ENCODE measurements around the gene MORC2. TPM values are rescaled to one million over a fixed set of nuclear protein-coding genes. Genes with fewer than 3 reads are reported as not detected.

The MORC2 gene
- total and polyA plus RNA-seq, 2 donors (not counting 1 experiment from before 2014, with no cell fraction given) = 10.1 to 23.1 TPM

- DNase-seq (ENCODE audit: low read depth in 2 of 2) = no peak
- H3K9me3 ChIP-seq (ENCODE audit: control insufficient read depth, insufficient read depth, low read depth, low read length) = no peaks in the 10 kb centered on the region
- H3K9ac ChIP-seq (ENCODE audit: insufficient read depth, low read length) = no peak overlapping the region
- H3K4me2 ChIP-seq (ENCODE audit: extremely low read depth, insufficient read depth, low read length) = no peak overlapping the region
- no peaks in the 10 kb centered on the region for H3K36me3 ChIP-seq (ENCODE audit: control insufficient read depth, insufficient read depth, low read length)
- no peaks in the 10 kb centered on the region for H3K4me1 ChIP-seq (ENCODE audit: control insufficient read depth, extremely low read depth, insufficient read depth, low read length)
- no peak overlapping the region for H3K27ac ChIP-seq (ENCODE audit: insufficient read depth, low read length)
- no peak overlapping the region for H3K4me3 ChIP-seq (replicated peaks in 1 of 4; ENCODE audit: control extremely low read depth in 1 of 4, insufficient read depth in 1 of 4, low read depth in 3 of 4, low read length in 4 of 4)
- no peaks in the 10 kb centered on the region for H3K27me3 ChIP-seq (ENCODE audit: control insufficient read depth, insufficient read depth, low read length)
- H2AFZ ChIP-seq (ENCODE audit: low read length) = no peak overlapping the region
- TF ChIP-seq EZH2 (IDR thresholded peaks at IDR 0.05; ENCODE audit: low read length, missing control alignments) = no peak
- TF ChIP-seq, protein P1, sequence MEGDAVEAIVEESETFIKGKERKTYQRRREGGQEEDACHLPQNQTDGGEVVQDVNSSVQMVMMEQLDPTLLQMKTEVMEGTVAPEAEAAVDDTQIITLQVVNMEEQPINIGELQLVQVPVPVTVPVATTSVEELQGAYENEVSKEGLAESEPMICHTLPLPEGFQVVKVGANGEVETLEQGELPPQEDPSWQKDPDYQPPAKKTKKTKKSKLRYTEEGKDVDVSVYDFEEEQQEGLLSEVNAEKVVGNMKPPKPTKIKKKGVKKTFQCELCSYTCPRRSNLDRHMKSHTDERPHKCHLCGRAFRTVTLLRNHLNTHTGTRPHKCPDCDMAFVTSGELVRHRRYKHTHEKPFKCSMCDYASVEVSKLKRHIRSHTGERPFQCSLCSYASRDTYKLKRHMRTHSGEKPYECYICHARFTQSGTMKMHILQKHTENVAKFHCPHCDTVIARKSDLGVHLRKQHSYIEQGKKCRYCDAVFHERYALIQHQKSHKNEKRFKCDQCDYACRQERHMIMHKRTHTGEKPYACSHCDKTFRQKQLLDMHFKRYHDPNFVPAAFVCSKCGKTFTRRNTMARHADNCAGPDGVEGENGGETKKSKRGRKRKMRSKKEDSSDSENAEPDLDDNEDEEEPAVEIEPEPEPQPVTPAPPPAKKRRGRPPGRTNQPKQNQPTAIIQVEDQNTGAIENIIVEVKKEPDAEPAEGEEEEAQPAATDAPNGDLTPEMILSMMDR (conservative IDR thresholded peaks at IDR 0.05 in 1 of 2, IDR thresholded peaks at IDR 0.05 in 1 of 2; ENCODE audit: low read depth in 1 of 2, low read length in 2 of 2) = no peak
- no peaks in the 10 kb centered on the region for H3K79me2 ChIP-seq (ENCODE audit: control insufficient read depth, insufficient read depth, low read length)
- H4K20me1 ChIP-seq (ENCODE audit: control insufficient read depth, extremely low read depth, insufficient read depth, low read length) = no peaks in the 10 kb centered on the region
Observed at GRCh38 chr22:30889996-30890480, 78.5 kb downstream of the MORC2 start.

DNA sequence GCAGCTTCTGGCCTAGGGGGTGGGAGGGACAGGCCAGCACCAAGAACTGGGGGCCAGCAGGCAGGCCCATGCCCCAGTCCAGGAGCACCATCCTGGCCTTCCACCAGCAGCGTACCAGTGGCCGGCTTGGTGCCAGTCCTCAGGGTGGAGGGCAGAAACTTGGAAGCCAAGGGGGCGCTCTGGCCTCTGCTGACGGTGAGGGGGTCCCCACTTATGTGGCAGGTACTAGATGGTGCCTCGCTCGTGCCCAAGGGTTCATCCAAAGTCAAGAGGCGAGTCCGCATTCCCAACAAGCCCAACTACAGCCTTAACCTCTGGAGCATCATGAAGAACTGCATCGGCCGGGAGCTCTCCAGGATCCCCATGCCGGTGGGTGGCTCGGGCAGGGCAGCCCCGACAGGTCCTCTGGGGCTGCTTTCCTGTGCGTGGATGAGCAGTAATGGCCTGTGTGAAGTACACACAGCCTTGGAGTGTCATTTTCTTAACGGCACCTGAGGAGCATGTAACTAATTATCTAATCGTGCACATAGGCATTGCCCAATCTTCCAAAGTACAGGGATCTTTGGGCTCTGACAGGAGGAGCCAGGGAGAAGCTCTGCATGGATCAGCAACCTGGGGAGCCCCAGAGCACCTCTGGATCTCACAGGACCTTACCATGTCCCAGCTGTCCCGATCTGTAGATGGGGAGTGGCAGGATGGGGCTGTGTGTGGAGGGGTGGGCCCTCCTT lies 79.1 kb downstream of the MORC2 start:
- no peak overlapping the region for H3K27ac ChIP-seq (ENCODE audit: insufficient read depth, low read length)
- no peak overlapping the region for H2AFZ ChIP-seq (ENCODE audit: low read length)
- no peak overlapping the region for H3K9ac ChIP-seq (ENCODE audit: insufficient read depth, low read length)
- no peaks in the 10 kb centered on the region for H3K27me3 ChIP-seq (ENCODE audit: control insufficient read depth, insufficient read depth, low read length)
- H3K4me2 ChIP-seq (ENCODE audit: extremely low read depth, insufficient read depth, low read length) = no peak overlapping the region
- no peaks in the 10 kb centered on the region for H3K79me2 ChIP-seq (ENCODE audit: control insufficient read depth, insufficient read depth, low read length)
- H4K20me1 ChIP-seq (ENCODE audit: control insufficient read depth, extremely low read depth, insufficient read depth, low read length) = no peaks in the 10 kb centered on the region
- DNase-seq (ENCODE audit: low read depth in 2 of 2) = no peak
- TF ChIP-seq EZH2 (IDR thresholded peaks at IDR 0.05; ENCODE audit: low read length, missing control alignments) = no peak
- TF ChIP-seq, protein P1 (conservative IDR thresholded peaks at IDR 0.05 in 1 of 2, IDR thresholded peaks at IDR 0.05 in 1 of 2; ENCODE audit: low read depth in 1 of 2, low read length in 2 of 2) = no peak
- H3K4me3 ChIP-seq (replicated peaks in 1 of 4; ENCODE audit: control extremely low read depth in 1 of 4, insufficient read depth in 1 of 4, low read depth in 3 of 4, low read length in 4 of 4) = no peak overlapping the region
- no peaks in the 10 kb centered on the region for H3K36me3 ChIP-seq (ENCODE audit: control insufficient read depth, insufficient read depth, low read length)
- H3K9me3 ChIP-seq (ENCODE audit: control insufficient read depth, insufficient read depth, low read depth, low read length) = no peaks in the 10 kb centered on the region
- H3K4me1 ChIP-seq (ENCODE audit: control insufficient read depth, extremely low read depth, insufficient read depth, low read length) = no peaks in the 10 kb centered on the region

- Histone ChIP-seq H3K27me3 (ENCODE audit: control insufficient read depth, insufficient read depth, low read length) (no peaks in the 10 kb centered on the region), H4K20me1 (ENCODE audit: control insufficient read depth, extremely low read depth, insufficient read depth, low read length) (no peaks in the 10 kb centered on the region), H3K79me2 (ENCODE audit: control insufficient read depth, insufficient read depth, low read length) (no peaks in the 10 kb centered on the region), H3K4me2 (ENCODE audit: extremely low read depth, insufficient read depth, low read length) (no peak overlapping the region), H3K9ac (ENCODE audit: insufficient read depth, low read length) (no peak overlapping the region), H2AFZ (ENCODE audit: low read length) (no peak overlapping the region), H3K9me3 (ENCODE audit: control insufficient read depth, insufficient read depth, low read depth, low read length) (no peaks in the 10 kb centered on the region), H3K4me1 (ENCODE audit: control insufficient read depth, extremely low read depth, insufficient read depth, low read length) (no peaks in the 10 kb centered on the region), H3K27ac (ENCODE audit: insufficient read depth, low read length) (no peak overlapping the region), H3K36me3 (ENCODE audit: control insufficient read depth, insufficient read depth, low read length) (no peaks in the 10 kb centered on the region), H3K4me3 (replicated peaks in 1 of 4; ENCODE audit: control extremely low read depth in 1 of 4, insufficient read depth in 1 of 4, low read depth in 3 of 4, low read length in 4 of 4) (no peak overlapping the region)
- DNase-seq (ENCODE audit: low read depth in 2 of 2) = no peak
- TF ChIP-seq, protein P1 (conservative IDR thresholded peaks at IDR 0.05 in 1 of 2, IDR thresholded peaks at IDR 0.05 in 1 of 2; ENCODE audit: low read depth in 1 of 2, low read length in 2 of 2) = no peak
- TF ChIP-seq EZH2 (IDR thresholded peaks at IDR 0.05; ENCODE audit: low read length, missing control alignments) = no peak
Observed at GRCh38 chr22:30887861-30888260, 80.7 kb downstream of the MORC2 start.
